ENCODE measurements around the gene STK33.

STK33 gene

DNA sequence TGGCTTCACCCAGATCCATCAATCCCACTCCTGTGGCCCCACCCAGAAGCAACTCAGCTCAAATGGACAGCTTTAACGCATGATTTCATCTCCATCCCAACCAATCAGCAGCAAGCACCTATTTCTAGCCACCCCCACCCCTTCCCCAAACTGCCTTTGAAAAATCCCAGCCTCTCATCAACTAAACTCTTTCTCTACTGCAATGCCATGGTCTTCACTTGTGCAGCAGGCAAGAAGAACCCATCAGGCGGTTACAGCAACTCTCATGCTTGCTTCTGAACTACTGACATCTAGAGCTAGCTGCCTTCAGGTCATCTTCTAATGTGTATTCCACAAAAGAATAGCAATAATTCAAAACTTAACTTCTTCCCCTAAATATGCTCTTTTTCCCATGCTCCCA, 42.1 kb upstream of the STK33 start:
- DNase-seq (ENCODE audit: insufficient read length, low spot score) (no peak), FAIRE-seq (no peak)
- TF ChIP-seq, protein P1, sequence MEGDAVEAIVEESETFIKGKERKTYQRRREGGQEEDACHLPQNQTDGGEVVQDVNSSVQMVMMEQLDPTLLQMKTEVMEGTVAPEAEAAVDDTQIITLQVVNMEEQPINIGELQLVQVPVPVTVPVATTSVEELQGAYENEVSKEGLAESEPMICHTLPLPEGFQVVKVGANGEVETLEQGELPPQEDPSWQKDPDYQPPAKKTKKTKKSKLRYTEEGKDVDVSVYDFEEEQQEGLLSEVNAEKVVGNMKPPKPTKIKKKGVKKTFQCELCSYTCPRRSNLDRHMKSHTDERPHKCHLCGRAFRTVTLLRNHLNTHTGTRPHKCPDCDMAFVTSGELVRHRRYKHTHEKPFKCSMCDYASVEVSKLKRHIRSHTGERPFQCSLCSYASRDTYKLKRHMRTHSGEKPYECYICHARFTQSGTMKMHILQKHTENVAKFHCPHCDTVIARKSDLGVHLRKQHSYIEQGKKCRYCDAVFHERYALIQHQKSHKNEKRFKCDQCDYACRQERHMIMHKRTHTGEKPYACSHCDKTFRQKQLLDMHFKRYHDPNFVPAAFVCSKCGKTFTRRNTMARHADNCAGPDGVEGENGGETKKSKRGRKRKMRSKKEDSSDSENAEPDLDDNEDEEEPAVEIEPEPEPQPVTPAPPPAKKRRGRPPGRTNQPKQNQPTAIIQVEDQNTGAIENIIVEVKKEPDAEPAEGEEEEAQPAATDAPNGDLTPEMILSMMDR (IDR thresholded peaks at IDR 0.05; ENCODE audit: insufficient read depth, missing control alignments), result no peak

DNA sequence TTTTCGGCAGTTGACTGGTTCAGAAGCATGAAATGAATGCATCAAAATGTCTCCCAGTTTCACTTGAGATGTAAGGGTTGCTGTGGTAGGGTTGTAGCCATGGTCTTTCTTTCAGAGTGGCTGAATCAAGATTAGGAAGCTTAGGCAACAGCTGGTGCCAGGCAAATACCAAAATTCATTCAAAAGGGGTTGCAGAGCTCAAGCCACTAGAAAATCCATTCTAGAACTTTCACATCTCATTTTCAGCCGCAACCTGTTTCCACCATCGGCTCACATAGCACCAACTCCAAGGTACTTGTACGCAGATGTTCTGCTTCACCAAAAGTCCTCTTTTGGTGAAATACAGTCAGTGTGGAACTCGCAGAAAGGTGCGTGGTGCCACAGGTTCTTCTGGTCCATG, 40.5 kb upstream of the STK33 start:
- TF ChIP-seq, protein P1 (IDR thresholded peaks at IDR 0.05; ENCODE audit: insufficient read depth, missing control alignments), result no peak

DNA sequence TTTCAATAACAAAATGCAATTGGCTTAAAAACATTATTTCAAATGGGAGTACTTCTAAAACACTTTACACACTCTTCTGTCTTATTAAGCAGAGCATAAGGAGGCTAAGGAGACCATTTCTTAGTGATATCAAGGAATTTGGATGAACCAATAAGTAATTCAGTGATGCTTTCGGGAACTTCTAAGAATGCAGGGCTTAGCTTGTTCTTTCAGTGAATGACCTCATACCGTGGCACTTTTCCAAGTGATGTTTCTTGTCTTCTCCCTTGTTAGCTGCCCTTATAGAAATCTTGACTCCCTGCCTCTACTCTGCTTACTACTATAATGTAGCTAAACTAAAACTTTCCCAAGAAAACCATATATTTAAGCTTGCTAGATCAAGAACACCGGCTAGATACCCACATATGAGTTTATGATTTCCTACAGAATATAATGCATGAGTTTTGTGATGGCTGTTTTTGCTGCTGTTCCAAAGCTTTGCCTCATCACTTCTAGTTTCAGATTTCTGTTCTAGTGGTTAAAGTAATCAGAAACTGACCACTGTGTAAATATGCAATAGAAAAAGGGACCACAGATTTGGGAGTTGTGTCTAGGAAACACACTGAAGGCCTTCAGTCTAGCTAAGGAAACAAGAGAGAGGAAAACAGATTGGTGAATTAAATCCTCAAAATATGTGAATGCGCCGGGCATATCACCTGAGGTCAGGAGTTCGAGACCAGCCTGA, 37.5 kb upstream of the STK33 start:
- TF ChIP-seq, protein P1 (IDR thresholded peaks at IDR 0.05; ENCODE audit: insufficient read depth, missing control alignments), result no peak
- DNase-seq (ENCODE audit: insufficient read length, low spot score) (no peak), FAIRE-seq (no peak)

More for the DNA sequence above, 40.5 kb upstream of the STK33 start:
- DNase-seq (ENCODE audit: insufficient read length, low spot score) (no peak), FAIRE-seq (no peak)

DNA sequence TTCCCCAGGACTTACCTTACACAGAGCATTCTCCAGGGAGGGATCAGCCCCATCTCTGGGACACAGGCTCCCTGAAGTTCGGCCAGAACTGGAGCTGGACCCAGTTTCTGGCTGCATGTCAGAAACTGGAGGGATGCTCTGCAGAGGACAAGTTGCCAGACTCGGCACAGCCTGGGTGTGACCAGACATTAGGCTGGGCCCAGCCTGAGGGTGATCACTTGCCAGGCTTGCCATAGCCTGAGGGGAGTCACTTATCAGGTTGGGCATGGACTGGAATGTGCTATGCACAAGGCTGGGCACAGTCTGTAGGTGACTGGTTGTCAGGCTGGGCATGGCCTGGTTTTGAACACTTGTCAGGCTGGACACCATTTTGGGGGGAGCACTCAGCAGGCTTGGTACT, 30.7 kb upstream of the STK33 start:
- no peak for FAIRE-seq
- TF ChIP-seq, protein P1 (IDR thresholded peaks at IDR 0.05; ENCODE audit: insufficient read depth, missing control alignments), result no peak
- DNase-seq (ENCODE audit: insufficient read length, low spot score), result no peak

DNA sequence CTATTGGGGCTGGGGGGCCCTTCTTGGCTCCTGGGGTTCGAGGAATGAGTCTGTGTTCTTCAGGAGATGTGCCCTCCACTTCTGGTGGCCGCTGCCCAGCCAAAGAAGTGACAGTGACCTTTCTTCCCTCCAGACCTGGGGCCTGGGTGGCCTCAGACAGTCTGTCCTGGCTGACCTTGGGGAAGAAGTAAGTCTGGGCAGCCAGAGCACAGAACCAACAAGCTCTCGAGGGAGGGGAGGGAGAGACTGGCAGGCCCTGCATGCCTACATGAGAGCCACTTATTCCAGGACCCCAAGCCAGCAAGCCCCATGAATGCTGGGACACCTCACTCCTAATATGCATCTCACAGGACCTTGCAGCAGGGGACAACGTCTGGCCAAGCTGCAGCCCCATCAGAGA, 27.1 kb upstream of the STK33 start:
- DNase-seq (ENCODE audit: insufficient read length, low spot score), result no peak
- FAIRE-seq, result no peak
- TF ChIP-seq, protein P1 (IDR thresholded peaks at IDR 0.05; ENCODE audit: insufficient read depth, missing control alignments), result no peak

DNA sequence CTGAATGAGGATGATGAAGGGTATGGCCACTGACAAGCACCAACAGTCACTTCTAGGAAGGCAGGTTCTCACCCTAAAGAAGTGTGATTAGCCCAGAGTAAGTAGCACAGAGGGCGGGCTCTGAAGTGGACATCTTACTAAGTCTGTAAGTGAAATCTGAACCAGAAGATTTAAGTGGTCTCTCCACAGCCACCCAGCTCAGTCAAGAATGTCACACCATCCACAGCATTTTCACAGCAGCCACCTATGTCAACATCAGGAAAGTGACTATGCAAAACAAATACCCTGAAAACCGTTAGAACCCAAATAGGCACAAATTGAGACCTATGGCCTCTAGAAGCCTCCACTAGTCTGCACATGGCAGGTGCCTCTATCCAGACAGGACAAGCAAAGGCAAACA, 23.0 kb upstream of the STK33 start:
- DNase-seq (ENCODE audit: insufficient read length, low spot score) (no peak), FAIRE-seq (no peak)
- TF ChIP-seq, protein P1 (IDR thresholded peaks at IDR 0.05; ENCODE audit: insufficient read depth, missing control alignments), result no peak

DNA sequence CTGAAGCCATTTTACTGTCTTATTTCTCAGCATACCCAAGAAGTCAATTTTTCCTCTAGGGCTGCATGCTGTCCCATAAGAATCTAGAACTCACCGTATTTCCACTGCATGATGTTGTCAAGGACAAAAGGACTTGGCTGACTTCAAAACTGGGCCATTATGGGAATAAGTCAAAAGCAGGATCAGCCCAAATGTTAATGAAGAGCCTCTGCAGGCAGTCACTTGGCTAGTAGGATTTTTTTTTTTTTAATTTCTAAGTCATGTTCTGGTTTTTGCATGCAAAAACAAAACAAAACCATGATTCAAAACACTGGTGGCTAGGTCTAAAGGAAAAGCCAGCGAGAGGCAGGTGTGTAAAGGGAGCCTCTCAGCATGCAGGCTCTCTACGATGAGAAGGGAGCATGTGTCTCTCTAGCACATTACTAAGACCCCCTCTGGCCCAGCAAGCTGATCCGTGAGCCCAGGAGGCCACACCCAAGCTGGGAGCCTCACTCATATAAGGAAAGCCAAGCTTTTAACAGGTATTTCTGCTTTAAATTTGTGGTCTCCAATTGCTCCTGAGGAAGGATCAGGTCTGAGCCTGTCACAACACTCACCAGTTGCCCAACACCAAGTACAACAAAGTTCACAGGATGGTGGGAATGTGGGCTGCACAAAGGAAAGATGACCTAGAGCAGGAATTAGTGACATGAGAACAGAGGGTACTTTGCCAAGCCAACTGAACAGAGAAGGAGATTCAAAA, 21.4 kb upstream of the STK33 start:
- FAIRE-seq, result no peak

More for the DNA sequence above, 21.4 kb upstream of the STK33 start:
- DNase-seq (ENCODE audit: insufficient read length, low spot score), result no peak
- TF ChIP-seq, protein P1 (IDR thresholded peaks at IDR 0.05; ENCODE audit: insufficient read depth, missing control alignments), result no peak
